Suppressor macrophage (primary cell): ENCODE results near the gene ANXA2R.
A peak's percentile ranks its signal among the peaks of the same experiment; 100 is the strongest.
"Not testable (repeated sequence)": the region's sequence is repeated elsewhere in the genome, so short reads cannot be mapped to it uniquely, and the experiment has no call there.

Experiments
- DNase-seq, 4 experiments: peaks; one replicate each; pipeline ENCODE4 v3.0.0-alpha.2; 2020 to 2022

Gene ANXA2R

GRCh38 chr5:43060020-43060419, 19.9 kb upstream of the ANXA2R start:
- DNase-seq: not testable (repeated sequence)

- not testable (repeated sequence) for DNase-seq
These were observed 15.0 kb upstream of the ANXA2R start for GRCh38 chr5:43055098-43055497.

DNA sequence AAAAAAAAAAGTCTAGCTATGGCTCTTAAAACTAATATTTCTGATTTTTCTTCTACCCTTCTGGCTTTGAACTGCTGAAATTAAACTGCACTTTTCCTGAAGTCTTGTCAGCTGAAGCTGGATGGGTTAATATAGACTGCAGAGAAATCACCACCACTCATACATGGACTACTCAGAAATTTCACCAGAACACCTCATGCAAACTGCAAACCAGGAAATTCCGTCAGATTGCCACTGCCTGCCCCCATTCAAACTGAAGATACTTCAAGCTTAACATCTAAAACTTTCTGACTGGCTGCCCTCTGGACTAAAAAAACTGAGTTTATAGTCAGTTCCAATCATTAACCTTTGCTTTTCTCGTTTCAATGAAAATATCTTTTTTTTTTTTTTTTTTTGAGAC, 11.6 kb upstream of the ANXA2R start:
- DNase-seq: no peak

- no peak for DNase-seq
These were observed 10.3 kb upstream of the ANXA2R start for GRCh38 chr5:43050384-43050783.

DNA sequence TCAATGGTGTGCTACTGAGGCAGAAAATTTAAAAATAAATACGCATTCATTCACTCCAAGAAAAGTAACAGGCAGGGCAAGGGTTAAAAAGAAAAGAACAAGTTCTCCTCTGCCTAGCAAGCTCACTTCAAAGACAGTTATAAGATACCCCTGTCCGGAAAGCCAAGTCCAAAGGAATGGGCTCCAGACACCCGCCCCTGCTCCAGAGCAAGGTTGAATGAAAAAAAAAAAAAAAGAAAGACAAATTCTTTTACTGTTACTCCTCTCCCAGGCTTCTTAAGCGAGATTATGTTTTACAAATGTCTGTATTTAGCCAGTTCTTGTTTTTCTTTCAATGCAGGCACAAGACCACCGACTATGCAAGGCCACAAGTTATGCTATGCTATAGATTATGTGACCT, 9.1 kb upstream of the ANXA2R start:
- no peak for DNase-seq

DNA sequence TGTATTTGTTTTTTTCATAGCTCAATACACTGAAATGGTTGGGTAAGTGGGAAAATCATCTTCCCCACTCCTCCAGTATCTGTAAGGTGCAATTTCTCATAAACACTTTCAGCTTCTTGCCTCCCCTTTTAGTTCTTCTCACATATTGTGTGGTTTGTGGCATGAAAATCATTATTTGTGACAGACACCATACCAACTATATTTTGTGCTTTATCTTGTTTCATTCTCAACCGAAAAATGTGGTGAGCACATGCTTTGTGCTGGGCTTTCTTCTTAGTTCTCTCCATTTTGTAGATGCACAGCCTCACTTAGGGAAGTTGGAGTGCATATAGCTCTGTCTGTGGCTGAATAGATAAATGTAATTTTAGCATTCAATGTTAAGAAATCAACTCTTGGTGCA, 6.4 kb upstream of the ANXA2R start:
- DNase-seq: no peak

DNA sequence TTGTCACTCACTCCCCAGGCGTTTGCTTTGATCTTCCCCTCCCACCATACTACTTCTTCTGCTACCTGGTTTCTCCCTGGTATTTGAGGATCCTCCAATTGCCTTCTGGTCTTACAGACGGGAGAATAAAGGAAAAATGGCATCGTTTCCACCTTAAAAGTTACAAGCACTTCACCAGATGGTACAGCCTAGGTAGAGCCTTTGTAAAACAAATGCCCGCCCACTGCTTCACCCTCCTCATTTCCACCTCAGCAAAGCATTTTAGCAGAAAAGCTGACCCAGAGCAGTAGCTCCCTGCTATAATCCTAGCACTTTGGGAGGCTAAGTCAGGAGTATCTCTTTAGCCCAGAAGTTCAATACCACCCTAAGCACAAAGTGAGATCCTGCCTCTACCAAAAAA, 5.1 kb upstream of the ANXA2R start:
- no peak for DNase-seq

- no peak for DNase-seq
These were observed 4.2 kb upstream of the ANXA2R start for GRCh38 chr5:43044181-43044914.

- DNase-seq: no peak
These were observed 3.3 kb upstream of the ANXA2R start for GRCh38 chr5:43043400-43043756.

DNA sequence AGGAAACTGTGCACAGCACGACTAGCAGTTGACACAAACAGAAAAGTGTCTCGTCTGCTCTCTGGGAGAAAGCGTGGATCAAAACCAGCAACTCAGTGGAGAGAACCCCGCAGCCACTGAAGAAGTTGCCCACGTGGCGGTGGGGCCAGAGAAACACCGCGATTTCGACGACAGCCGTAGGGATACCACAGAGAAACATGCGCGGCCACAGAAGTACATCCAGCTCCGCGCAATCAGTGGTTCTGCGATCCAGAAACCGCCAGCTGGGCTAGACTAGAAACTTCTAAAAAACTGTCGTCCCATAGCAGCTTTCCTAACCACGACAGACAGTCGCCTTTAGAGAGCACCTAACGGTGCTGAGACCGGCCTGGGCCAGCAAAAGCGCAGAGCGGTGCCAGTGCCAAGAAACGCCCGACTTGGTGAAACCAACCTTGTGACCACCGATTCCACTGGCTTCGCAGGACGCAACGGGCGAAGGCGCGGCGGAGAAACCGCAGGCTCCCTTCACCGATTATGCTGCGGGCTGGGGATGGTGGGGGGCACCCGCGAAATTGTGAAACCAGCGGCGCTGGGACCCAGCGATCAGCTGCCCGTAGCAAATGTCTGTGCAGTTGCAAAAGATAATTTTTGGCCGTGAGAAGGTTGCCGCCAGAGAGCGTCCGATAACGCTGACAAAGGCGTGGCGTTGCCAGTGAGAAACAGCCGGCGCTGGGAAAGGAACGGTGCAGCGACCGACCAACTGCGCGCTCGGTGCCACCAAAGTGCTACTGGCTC, 2.7 kb upstream of the ANXA2R start:
- DNase-seq: peak; percentile 78 to 85 (median 80)

- peak; percentile 97 to 98 (median 98) for DNase-seq
These were observed 2.1 kb upstream of the ANXA2R start for GRCh38 chr5:43042176-43042625.

GRCh38 chr5:43041669-43042175, 1.6 kb upstream of the ANXA2R start:
- peak; percentile 91 to 96 (median 92) for DNase-seq

DNA sequence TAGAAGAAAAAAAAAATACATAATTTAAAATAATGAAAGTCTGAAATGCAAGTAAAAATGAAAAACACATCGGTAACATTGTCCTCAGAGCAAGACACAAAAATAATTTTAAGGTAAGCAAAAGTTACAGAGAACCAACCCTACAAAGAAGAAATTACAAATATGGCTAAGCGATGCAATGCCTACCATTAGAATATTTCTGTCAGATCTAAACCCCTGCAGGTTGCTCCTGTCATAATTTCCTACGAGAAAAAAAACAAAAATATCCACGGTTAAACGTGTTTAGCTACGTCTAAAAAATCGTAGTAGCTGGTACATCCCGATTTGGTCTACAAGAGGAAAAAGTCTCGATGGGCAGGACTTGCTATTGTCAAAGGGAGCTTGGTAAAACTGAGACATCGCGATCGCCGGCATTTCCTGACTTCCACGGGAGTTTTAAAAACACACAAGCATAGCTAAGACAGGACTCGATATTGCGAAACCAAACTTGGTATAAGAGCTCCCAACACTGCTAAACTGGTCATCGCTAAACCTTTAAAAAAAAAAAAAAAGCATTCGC, 1.1 kb upstream of the ANXA2R start:
- peak in 1 of 4 experiments; percentile 68 for DNase-seq

DNA sequence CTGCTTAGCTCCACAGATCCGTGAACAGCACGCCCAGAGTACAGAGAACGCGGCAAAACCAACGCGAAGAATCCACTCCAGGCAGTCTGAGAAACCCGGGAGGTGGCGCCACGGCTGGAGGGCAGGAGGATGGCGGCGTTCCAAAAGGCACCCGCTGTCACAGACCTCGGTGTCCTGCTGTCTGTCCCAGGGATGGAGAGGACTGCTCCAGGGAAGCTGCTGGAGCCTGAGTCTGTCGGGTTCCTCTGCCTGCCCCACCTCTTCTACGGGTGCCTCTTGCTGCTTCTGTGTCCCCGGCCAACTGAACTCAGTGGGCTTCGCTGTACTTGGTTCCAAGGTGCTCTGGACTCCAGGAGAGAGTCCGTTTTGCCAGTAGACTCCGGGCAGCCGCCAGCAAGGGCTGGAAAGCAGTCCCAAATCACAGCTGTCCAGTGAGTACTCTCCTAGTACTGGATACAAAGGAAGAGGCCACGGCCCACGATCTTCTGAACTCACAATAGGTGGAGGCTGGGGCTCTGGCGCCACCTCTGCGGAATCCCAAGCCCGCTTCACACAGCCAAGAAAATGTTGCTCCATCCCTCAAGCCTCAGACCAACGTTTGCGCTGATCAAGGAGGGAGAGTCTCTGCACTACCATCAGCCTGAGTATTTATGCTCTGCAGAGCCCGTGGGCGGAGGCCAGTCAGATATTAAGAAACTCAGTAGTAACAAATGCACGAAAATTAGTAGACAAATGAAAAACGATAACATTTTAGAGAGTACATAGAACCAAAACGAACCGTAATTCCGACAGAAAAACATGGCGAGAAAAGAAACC, 440 bp downstream of the ANXA2R start:
- DNase-seq: peak; percentile 78 to 90 (median 86)

GRCh38 chr5:43039152-43039470, 1.0 kb downstream of the ANXA2R start:
- DNase-seq: no peak

DNA sequence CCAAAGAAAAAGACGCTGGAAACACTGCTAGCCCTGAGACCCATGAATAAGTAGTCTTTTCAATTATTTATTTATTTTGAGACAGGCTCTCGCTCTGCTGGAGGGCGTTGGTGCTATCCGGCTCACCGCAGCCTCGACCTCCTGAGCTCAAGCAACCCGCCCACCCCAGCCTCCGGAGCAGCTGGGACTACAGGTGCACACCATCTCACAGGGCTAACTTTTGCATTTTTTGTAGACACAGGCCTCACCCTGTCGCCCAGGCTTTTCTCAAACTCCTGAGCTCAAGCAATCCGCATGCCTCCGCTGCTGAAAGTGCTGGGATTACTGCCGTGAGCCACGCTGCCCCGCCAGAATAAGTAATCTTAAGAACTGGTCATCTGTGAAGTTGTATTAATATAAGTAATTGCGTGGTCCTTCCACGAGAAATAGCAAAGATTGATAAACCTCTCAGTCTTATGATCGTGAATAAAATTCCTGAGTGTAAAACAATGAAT, 1.6 kb downstream of the ANXA2R start:
- peak in 2 of 4 experiments; percentile 12 to 18 for DNase-seq

DNA sequence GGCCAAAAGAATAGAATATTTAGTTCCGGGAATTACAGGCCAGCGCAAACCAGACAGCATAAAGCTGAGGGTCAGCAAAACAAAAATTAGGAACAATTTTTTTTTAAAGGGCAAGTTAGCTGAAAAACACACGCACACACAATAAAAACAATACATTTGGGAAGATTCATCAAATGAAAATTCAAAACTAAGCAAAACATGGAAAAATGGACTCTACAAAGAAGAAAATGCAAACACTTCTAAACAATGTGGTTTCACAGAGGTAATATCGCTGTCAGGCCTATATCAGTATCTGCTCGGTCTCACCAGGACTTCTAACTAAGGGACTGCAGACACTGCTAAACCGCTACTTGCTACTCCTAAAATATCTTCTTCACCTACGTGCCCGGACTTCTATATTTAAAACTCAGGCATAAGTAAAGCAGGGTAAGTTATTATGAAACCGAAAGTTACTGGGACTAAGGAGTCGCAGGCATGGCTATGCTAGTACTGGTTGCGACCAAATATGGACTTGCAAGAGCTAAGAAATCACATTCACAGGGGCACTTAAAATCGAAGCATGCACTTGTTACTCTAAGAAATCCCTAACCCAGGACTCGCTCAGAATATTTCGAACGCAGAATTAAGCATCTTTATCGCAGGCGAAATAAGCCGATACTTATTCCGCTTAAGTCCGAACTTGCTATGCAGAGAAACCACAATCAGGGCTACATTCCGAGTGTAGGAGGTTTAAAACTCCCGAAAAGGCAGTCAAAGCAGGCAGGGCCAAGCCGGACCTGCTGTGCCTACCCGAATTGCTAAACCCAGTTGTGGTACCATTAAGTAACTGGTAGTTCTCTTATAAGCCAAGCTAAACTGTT, 2.3 kb downstream of the ANXA2R start:
- peak; percentile 32 to 66 (median 52) for DNase-seq

GRCh38 chr5:43036856-43037635, 3.1 kb downstream of the ANXA2R start:
- DNase-seq: peak; percentile 9 to 50 (median 14)

- no peak for DNase-seq
These were observed 3.7 kb downstream of the ANXA2R start for GRCh38 chr5:43036409-43036808.

GRCh38 chr5:43034591-43034968, 5.5 kb downstream of the ANXA2R start:
- no peak for DNase-seq
